HepG2 (cell line): ENCODE results near the gene HELZ2. TPM values are rescaled to one million over a fixed set of nuclear protein-coding genes. Genes with fewer than 3 reads are reported as not detected.
A peak's percentile ranks its signal among the peaks of the same experiment; 100 is the strongest.

Source experiments
- DNMT3B ChIP-seq: conservative IDR thresholded peaks from 2 replicates; pipeline ENCODE4 v1.6.1; 2016; ENCODE audit warnings: missing biosample characterization, control low read depth
- FOSL1 ChIP-seq: sonication (generic); formaldehyde crosslinking; IDR thresholded peaks from 2 replicates; pipeline ENCODE4 v1.9.0; 2021; ENCODE audit warnings: missing genetic modification reagents, borderline replicate concordance
- HHEX ChIP-seq: IDR thresholded peaks from 2 replicates; pipeline ENCODE4 v1.6.1; 2016; ENCODE audit warnings: control low read depth
- KLF12 ChIP-seq: sonication (generic); formaldehyde crosslinking; IDR thresholded peaks from 2 replicates; pipeline ENCODE4 v1.4.0; 2020; ENCODE audit warnings: missing genetic modification reagents, borderline replicate concordance
- MEIS1 ChIP-seq: sonication (generic); formaldehyde crosslinking; IDR thresholded peaks from 2 replicates; pipeline ENCODE4 v1.9.0; 2021; ENCODE audit warnings: mild to moderate bottlenecking, missing genetic modification reagents, moderate library complexity, borderline replicate concordance
- MTA1 ChIP-seq: sonication (generic); formaldehyde crosslinking; IDR thresholded peaks from 2 replicates; pipeline ENCODE4 v1.4.0; 2020; ENCODE audit warnings: missing genetic modification reagents, mild to moderate bottlenecking, borderline replicate concordance
- NR3C1 ChIP-seq: sonication (generic); formaldehyde crosslinking; IDR thresholded peaks from 2 replicates; pipeline ENCODE4 v1.4.0; 2020; ENCODE audit warnings: missing genetic modification reagents
- NRL ChIP-seq: sonication (generic); formaldehyde crosslinking; IDR thresholded peaks from 2 replicates; pipeline ENCODE4 v1.5.0; 2020; ENCODE audit warnings: missing genetic modification reagents, mild to moderate bottlenecking, moderate library complexity, borderline replicate concordance
- PAWR ChIP-seq: sonication (generic); formaldehyde crosslinking; IDR thresholded peaks from 2 replicates; pipeline ENCODE4 v1.4.0; 2020; ENCODE audit warnings: missing genetic modification reagents, mild to moderate bottlenecking, borderline replicate concordance
- POLR2G ChIP-seq: fragments of 200-400 bp; formaldehyde crosslinking; IDR thresholded peaks from 2 replicates; pipeline ENCODE4 v1.6.1; 2018; ENCODE audit warnings: mild to moderate bottlenecking, low read depth, low read length, moderate library complexity
- RARA ChIP-seq: IDR thresholded peaks from 2 replicates; pipeline ENCODE4 v1.6.1; 2016; ENCODE audit warnings: missing genetic modification reagents, missing compliant biosample characterization
- REPIN1 ChIP-seq: sonication (generic); formaldehyde crosslinking; IDR thresholded peaks from 2 replicates; pipeline ENCODE4 v1.8.0; 2022; ENCODE audit warnings: missing genetic modification reagents, low read depth, mild to moderate bottlenecking, borderline replicate concordance
- REXO4 ChIP-seq: sonication (generic); formaldehyde crosslinking; IDR thresholded peaks from 2 replicates; pipeline ENCODE4 v1.8.0; 2022; ENCODE audit warnings: missing genetic modification reagents, mild to moderate bottlenecking, borderline replicate concordance
- SP2 ChIP-seq: sonication (generic); formaldehyde crosslinking; IDR thresholded peaks from 2 replicates; pipeline ENCODE4 v1.5.1; 2020; ENCODE audit warnings: mild to moderate bottlenecking, missing genetic modification reagents
- TCF7L2 ChIP-seq: IDR thresholded peaks from 2 replicates; pipeline ENCODE4 v1.6.1; 2011; ENCODE audit warnings: mild to moderate bottlenecking, low read depth, low read length, moderate library complexity
- THYN1 ChIP-seq: sonication (generic); formaldehyde crosslinking; IDR thresholded peaks from 2 replicates; pipeline ENCODE4 v1.8.1; 2023; ENCODE audit warnings: low read depth, mild to moderate bottlenecking, moderate library complexity, missing genetic modification reagents, borderline replicate concordance
- ZFY ChIP-seq: sonication (generic); formaldehyde crosslinking; IDR thresholded peaks from 2 replicates; pipeline ENCODE4 v1.4.0; 2020; ENCODE audit warnings: missing genetic modification reagents
- ZKSCAN1 ChIP-seq: fragments of 150-350 bp; IDR thresholded peaks from 2 replicates; pipeline ENCODE4 v1.6.1; 2014; ENCODE audit warnings: low read length
- ZNF33B ChIP-seq: sonication (generic); formaldehyde crosslinking; IDR thresholded peaks from 2 replicates; pipeline ENCODE4 v1.5.1; 2020; ENCODE audit warnings: mild to moderate bottlenecking, missing genetic modification reagents
- ZNF614 ChIP-seq: IDR thresholded peaks from 2 replicates; pipeline ENCODE4 v1.6.1; 2018; ENCODE audit warnings: missing biosample characterization, missing genetic modification reagents, inconsistent platforms, borderline replicate concordance
- ZNF619 ChIP-seq: sonication (generic); formaldehyde crosslinking; IDR thresholded peaks from 2 replicates; pipeline ENCODE4 v1.4.0; 2020; ENCODE audit warnings: mild to moderate bottlenecking, missing genetic modification reagents
- ZNF678 ChIP-seq: sonication (generic); formaldehyde crosslinking; IDR thresholded peaks from 2 replicates; pipeline ENCODE4 v1.4.0; 2020; ENCODE audit warnings: mild to moderate bottlenecking, missing genetic modification reagents
- ZNF768 ChIP-seq: sonication (generic); formaldehyde crosslinking; IDR thresholded peaks from 2 replicates; pipeline ENCODE4 v1.4.0; 2020; ENCODE audit warnings: missing genetic modification reagents
- ZNF891 ChIP-seq: sonication (generic); formaldehyde crosslinking; IDR thresholded peaks from 2 replicates; pipeline ENCODE4 v1.5.0; 2020; ENCODE audit warnings: mild to moderate bottlenecking, missing genetic modification reagents
- polyA plus RNA-seq, 8 experiments: library from polyadenylated mRNA; depleted of rRNA in 3 of 8; stranded (reverse) in 7 of 8; unstranded in 1 of 8; fragments of >200 nt; fragmentation: Illumina TruSeq in 4 of 8; extraction: Trizol in 4 of 8; gene quantifications; 2 replicates each; pipeline versions ENCODE4 v1.2.1 to v1.2.3, GENCODE V29; 2011 to 2016; ENCODE audit warnings: low read depth in 4 of 8, missing spikeins in 1 of 8, mixed read lengths in 1 of 8; ENCODE audit not compliant: insufficient read depth in 1 of 8
- total RNA-seq, 5 experiments: library from RNA; depleted of rRNA; stranded (reverse); fragments of >200 nt; fragmentation: Illumina TruSeq; extraction: Trizol; gene quantifications; 2 replicates each; pipeline ENCODE4 v1.2.3, GENCODE V29; 2016; ENCODE audit warnings: low read depth in 1 of 5
- TF ChIP-seq, protein P1 (sequence below): sonication (generic); formaldehyde crosslinking; IDR thresholded peaks from 2 replicates; pipeline ENCODE4 v1.5.1; 2020; ENCODE audit warnings: mild to moderate bottlenecking, missing genetic modification reagents, moderate library complexity
- TF ChIP-seq, protein P2 (sequence below), 2 experiments: IDR thresholded peaks; 2 replicates each; pipeline ENCODE4 v1.6.1; 2011 to 2012; ENCODE audit warnings: low read length in 2 of 2, borderline replicate concordance in 1 of 2, low read depth in 1 of 2, mild to moderate bottlenecking in 1 of 2, moderate library complexity in 1 of 2

Gene HELZ2
- total and polyA plus RNA-seq, 2 of the 13 experiments (the other 11 are each of a cell fraction or from before 2014, with no cell fraction given): 9.6 to 10.1 TPM

DNA sequence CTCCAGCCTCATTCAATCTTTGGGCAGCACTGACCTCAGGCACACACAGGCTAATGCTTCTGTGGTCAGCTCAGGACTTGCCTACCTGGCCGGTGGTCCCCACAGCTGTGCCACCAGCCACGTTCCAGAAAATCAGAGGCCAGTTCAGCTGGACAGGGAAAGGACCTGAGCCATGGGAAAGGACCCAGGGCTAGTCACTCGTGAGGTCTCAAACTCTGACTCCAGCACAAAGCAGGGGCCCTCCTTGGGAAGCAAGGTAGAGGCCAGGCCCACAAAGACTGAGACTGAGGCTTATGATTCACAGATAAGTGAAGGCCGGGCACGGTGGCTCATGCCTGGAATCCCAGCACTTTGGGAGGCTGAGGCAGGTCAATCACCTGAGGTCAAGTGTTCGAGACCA, 22.4 kb upstream of the HELZ2 start (continued):
- TF ChIP-seq, protein P1, sequence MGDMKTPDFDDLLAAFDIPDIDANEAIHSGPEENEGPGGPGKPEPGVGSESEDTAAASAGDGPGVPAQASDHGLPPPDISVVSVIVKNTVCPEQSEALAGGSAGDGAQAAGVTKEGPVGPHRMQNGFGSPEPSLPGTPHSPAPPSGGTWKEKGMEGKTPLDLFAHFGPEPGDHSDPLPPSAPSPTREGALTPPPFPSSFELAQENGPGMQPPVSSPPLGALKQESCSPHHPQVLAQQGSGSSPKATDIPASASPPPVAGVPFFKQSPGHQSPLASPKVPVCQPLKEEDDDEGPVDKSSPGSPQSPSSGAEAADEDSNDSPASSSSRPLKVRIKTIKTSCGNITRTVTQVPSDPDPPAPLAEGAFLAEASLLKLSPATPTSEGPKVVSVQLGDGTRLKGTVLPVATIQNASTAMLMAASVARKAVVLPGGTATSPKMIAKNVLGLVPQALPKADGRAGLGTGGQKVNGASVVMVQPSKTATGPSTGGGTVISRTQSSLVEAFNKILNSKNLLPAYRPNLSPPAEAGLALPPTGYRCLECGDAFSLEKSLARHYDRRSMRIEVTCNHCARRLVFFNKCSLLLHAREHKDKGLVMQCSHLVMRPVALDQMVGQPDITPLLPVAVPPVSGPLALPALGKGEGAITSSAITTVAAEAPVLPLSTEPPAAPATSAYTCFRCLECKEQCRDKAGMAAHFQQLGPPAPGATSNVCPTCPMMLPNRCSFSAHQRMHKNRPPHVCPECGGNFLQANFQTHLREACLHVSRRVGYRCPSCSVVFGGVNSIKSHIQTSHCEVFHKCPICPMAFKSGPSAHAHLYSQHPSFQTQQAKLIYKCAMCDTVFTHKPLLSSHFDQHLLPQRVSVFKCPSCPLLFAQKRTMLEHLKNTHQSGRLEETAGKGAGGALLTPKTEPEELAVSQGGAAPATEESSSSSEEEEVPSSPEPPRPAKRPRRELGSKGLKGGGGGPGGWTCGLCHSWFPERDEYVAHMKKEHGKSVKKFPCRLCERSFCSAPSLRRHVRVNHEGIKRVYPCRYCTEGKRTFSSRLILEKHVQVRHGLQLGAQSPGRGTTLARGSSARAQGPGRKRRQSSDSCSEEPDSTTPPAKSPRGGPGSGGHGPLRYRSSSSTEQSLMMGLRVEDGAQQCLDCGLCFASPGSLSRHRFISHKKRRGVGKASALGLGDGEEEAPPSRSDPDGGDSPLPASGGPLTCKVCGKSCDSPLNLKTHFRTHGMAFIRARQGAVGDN (CRISPR knock-in tag): no peak
- TF ChIP-seq ZNF619 (CRISPR knock-in tag) (no peak), SP2 (CRISPR knock-in tag) (no peak), THYN1 (CRISPR knock-in tag) (no peak), NR3C1 (CRISPR knock-in tag) (no peak), REPIN1 (CRISPR knock-in tag) (no peak), KLF12 (CRISPR knock-in tag) (no peak), ZNF678 (CRISPR knock-in tag) (no peak), FOSL1 (CRISPR knock-in tag) (no peak), ZNF891 (CRISPR knock-in tag) (peak; percentile 46; the same call in 1 of the 2 replicates), TCF7L2 (no peak), DNMT3B (CRISPR knock-in tag) (no peak), POLR2G (no peak), NRL (CRISPR knock-in tag) (0 out of 2 replicates have a peak, but pooled peaks have one; percentile 27), MTA1 (CRISPR knock-in tag) (0 out of 2 replicates have a peak, but pooled peaks have one; percentile 27), RARA (CRISPR knock-in tag) (no peak), ZNF614 (CRISPR knock-in tag) (no peak), ZFY (CRISPR knock-in tag) (no peak), MEIS1 (CRISPR knock-in tag) (no peak), HHEX (CRISPR knock-in tag) (no peak), REXO4 (CRISPR knock-in tag) (no peak), ZNF768 (CRISPR knock-in tag) (0 out of 2 replicates have a peak, but pooled peaks have one; percentile 19), ZNF33B (CRISPR knock-in tag) (no peak), PAWR (CRISPR knock-in tag) (no peak), ZKSCAN1 (no peak)
- TF ChIP-seq, protein P2, sequence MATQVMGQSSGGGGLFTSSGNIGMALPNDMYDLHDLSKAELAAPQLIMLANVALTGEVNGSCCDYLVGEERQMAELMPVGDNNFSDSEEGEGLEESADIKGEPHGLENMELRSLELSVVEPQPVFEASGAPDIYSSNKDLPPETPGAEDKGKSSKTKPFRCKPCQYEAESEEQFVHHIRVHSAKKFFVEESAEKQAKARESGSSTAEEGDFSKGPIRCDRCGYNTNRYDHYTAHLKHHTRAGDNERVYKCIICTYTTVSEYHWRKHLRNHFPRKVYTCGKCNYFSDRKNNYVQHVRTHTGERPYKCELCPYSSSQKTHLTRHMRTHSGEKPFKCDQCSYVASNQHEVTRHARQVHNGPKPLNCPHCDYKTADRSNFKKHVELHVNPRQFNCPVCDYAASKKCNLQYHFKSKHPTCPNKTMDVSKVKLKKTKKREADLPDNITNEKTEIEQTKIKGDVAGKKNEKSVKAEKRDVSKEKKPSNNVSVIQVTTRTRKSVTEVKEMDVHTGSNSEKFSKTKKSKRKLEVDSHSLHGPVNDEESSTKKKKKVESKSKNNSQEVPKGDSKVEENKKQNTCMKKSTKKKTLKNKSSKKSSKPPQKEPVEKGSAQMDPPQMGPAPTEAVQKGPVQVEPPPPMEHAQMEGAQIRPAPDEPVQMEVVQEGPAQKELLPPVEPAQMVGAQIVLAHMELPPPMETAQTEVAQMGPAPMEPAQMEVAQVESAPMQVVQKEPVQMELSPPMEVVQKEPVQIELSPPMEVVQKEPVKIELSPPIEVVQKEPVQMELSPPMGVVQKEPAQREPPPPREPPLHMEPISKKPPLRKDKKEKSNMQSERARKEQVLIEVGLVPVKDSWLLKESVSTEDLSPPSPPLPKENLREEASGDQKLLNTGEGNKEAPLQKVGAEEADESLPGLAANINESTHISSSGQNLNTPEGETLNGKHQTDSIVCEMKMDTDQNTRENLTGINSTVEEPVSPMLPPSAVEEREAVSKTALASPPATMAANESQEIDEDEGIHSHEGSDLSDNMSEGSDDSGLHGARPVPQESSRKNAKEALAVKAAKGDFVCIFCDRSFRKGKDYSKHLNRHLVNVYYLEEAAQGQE (IDR thresholded peaks at IDR 0.05; ENCODE audit: borderline replicate concordance in 1 of 2, low read depth in 1 of 2, low read length in 2 of 2): no peak
